ENCODE data around the gene RUVBL2.

DNA sequence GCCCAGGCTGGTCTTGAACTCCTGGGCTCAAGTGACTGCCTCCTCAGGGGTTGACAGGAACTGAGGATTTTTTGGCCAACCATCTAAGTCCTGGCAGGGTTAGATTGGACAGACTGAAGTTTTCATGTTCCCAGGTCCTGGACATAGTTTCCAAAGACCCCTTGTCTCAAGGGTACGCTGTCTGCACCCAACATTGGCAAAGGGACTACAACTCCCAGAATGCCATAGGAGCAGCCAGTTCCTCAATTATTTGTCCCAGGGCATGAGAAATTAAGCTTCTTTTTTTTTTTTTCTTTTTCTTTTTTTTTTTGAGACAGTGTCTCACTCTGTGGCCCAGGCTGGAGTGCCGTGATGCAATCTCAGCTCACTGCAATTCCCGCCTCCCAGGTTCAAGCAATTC, 7.5 kb upstream of the RUVBL2 start:
- TF ChIP-seq, protein P1, sequence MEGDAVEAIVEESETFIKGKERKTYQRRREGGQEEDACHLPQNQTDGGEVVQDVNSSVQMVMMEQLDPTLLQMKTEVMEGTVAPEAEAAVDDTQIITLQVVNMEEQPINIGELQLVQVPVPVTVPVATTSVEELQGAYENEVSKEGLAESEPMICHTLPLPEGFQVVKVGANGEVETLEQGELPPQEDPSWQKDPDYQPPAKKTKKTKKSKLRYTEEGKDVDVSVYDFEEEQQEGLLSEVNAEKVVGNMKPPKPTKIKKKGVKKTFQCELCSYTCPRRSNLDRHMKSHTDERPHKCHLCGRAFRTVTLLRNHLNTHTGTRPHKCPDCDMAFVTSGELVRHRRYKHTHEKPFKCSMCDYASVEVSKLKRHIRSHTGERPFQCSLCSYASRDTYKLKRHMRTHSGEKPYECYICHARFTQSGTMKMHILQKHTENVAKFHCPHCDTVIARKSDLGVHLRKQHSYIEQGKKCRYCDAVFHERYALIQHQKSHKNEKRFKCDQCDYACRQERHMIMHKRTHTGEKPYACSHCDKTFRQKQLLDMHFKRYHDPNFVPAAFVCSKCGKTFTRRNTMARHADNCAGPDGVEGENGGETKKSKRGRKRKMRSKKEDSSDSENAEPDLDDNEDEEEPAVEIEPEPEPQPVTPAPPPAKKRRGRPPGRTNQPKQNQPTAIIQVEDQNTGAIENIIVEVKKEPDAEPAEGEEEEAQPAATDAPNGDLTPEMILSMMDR (IDR thresholded peaks at IDR 0.05), result no peak
- TF ChIP-seq POLR2A (IDR thresholded peaks at IDR 0.05), result no peak
